NK-92 treated with Interleukin-12 subunit alpha and Interleukin-12 subunit beta, amount 100 ng/mL, for 24 hours (cell line): ENCODE results near the gene PNLIPRP1.

Experiments
- DNase-seq: peaks from one replicate; lab custom pipeline; 2025; lab: John Stamatoyannopoulos, UW

Gene PNLIPRP1

DNA sequence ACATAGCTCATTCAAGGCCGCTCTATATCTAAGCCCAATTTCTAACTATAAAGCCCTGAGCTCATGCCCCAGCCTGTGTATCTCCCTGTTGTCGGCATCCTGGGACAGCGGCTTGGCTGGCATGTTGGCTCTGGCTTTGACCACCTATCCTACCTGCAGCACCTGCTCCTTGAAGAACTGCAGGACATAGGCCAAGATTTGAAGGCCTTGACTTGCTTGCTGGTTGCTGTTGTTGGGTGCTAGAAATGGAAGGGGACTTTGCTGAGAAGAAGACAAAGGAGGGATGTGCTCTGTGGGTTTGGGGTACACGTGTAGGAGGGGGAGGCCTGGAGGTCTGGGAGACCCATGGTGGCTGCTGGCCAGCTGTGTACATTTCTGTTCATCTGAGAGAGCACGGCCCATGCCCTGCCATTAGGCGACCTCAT lies 41.1 kb downstream of the PNLIPRP1 start:
- DNase-seq, result no peak

DNA sequence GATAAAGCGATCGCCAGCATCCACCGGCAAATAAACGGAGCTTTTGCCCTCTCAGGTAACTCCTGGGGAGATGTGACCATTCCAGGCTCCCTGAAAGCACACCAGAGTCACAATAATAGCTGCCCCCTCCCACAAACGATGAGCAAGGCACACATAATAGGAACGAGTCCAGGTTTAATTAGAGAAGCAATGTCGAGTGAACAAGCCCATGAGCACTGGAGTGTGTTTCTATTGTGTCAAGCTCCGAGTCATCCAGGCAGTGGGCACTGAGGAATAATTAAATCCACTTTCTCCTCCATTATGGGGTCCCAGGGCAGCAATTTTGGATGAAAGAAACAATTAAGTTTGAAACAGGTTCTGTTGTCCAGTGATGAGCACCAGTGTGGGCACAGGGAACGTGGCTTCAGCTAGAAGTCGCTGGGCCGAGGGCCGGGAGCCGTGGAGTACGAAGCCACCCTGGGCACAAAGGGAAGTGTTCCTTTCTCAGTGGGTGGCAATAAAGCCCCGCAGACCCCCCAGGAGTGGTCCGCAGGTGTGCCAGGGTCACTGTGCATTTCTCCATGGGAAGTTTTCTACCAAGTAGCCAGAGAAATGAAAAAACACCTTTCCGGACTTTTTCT lies 41.9 kb downstream of the PNLIPRP1 start:
- DNase-seq, result no peak

DNA sequence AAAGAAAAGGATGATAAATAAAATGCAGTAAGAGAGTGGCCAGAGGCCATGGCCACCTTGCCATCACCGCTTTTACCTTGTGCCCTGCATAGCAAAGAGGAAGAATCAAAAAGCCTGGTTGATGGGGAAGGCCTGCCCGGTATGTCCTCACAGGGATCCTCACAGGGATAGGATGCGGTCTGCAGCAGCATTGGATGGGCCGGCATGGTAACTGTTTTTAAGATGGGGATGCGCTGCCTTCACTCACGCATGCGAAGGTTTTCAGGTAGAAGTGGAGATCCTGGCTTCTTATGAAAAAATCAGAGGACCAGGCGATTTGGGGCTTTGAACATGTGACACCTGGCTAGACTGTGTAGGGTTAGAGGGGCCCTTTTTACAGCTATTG lies 42.4 kb downstream of the PNLIPRP1 start:
- DNase-seq, result no peak

DNA sequence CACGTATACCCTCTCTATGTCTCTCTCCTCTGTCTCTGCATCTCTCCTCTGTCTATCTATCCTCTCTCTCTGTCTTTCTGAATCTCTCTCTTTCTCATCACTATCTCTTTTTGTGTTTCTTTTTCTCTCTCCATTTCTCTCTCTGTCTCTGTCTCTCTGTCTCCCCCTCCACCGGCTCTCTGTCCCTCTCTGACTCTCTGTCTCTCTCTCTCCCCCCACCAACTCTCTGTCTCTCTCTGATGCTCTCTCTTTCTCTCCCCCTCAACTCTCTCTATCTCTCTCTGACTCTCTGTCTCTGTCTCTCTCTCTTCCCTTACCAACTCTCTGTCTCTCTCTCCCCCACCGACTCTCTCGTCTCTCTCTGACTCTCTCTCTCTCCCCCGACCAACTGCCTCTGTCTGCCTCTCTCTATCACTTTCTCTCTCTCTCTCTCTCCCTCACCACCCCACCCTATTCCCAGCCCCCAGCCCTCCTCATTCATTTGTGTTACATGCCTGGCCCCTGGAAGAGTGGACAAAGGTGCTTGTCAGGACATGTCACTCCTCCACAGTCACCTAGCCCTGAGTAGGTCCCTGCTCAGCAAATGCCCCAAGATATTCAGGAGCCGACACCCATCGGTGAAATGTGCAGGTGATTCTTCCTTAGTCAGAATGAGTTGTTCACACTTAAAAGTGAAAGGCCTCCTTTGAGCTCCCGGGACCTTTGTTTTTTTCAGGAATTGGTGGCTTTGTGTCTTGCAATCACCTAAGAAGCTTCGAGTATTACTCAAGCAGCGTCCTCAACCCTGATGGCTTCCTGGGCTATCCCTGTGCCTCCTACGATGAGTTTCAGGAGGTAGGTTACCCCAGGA lies 43.6 kb downstream of the PNLIPRP1 start:
- DNase-seq, result no peak

DNA sequence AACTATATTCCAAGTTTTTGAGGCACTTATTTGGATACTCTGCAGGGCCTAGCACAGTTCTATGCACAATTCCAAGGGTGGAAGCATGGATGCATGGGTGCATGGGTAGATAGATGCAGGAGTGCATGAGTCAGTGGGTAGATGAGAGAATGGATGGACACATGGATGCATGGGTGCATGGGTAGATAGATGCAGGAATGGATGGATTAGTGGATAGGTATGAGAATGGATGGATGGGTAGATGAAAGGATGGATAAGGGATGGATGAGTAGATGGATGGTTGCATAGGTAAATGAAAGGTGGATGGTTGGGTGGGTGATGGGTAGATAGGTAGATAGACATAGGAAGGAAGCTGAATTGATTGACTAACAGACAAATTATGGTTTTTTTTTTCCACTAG lies 45.6 kb downstream of the PNLIPRP1 start:
- DNase-seq, result no peak

DNA sequence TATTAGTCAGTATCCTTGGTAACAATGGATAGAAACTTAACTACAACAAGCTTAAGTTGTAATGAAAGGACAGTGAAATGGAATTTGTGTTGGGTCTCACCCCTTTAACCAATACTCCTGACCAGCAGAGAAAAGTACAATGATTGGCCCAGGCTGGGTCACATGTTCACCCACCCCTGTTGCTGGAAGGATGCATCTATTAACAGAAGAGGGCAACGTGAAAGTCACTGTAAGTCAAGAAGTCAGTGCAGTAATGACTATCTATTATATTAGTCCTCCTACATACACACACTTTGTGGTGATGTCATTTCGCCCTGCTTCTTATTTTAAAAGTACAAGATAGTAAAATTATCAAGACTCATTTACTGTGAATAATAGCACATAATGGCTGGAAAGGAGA lies 46.2 kb downstream of the PNLIPRP1 start:
- no peak for DNase-seq

DNA sequence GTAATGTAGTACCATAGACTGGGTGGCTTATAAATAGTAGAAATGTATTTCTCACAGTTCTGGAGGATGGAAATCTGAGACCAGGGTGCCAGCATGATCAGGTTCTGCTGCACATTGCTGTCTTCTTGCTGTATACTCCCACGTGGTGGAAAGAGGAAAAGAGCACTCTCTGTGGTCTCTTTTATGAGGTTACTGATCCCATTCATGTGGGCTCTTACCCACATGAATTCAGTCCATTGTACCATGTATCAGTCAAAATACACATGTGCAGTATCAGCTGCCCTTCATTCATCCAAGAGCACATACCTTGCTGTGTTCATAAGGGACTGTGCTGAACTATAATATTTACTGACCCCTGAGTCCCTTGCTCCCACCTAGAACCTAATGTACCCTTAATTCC lies 47.1 kb downstream of the PNLIPRP1 start:
- no peak for DNase-seq

DNA sequence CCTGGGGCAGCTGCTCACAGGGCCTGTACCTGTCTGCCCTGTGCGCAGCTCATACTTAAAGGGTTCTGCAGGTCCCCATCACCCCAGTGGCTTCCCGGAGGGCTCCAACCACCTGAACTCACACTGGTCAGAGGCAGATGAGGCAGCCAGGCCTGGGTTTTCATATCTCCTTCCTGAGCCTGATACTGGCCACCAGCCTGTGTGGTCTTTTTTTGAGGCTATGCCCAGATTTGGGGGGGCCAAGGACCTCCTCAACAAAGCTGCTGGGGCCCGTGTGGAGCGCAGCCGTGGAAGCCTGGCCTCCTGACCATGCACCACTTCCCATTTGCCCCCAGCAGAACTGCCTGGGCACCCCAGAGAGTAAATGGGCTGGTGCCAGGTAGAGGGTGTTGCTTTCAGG lies 55.7 kb downstream of the PNLIPRP1 start:
- no peak for DNase-seq

DNA sequence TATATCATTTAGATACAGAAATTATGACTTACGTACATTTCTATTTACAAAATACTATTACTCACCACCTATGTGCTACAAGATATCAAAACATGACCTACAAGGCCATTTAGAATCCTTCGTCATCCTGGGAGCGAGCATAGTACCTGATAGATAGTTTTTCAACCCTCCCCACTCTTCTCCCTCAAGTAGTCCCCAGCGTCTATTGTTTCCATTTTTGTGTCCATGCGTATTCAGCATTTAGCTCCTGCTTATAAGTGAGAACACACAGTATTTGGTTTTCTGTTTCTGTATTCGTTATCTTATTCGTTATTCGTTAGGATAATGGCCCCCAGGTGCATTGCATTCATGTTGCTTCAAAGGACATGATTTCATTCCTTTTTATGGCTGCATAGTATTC lies 58.1 kb downstream of the PNLIPRP1 start:
- no peak for DNase-seq

DNA sequence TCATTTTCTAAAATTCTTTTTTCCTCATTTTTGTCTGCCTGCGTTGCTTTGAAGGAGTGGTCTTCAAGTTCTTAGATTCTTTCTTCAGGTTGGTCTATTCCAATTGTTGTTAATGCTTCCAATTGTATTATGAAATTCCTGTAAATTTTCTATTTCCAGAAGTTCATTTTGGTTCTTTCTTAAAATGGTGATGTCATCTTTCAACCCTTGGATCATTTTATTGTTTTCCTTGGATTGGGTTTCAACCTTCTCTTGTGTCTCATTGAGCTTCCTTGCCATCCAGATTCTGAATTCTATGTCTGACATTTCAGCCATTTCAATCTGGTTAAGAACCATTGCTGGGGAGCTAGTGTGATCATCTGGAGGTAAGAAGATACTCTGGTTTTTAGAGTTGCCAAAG lies 63.1 kb downstream of the PNLIPRP1 start:
- DNase-seq, result no peak

DNA sequence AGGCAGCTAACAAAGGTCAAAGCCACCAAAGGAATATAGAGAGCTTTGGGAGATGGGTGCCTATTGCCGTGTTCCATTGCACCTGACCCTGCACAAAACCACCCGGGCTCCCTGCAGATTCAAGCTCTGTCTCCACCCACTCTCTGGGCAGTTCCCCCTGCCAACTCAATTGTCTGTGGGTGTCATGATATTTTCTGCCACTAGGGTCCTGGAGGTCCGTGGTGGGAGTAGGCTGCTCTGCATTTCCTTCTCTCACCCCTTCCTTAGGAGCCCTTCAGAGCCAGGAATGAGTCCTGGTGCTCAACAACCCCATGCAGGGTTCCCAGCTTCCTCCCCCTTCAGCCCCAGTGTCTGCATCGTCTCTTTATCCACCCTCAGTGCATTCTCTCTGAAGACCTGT lies 64.1 kb downstream of the PNLIPRP1 start:
- no peak for DNase-seq

DNA sequence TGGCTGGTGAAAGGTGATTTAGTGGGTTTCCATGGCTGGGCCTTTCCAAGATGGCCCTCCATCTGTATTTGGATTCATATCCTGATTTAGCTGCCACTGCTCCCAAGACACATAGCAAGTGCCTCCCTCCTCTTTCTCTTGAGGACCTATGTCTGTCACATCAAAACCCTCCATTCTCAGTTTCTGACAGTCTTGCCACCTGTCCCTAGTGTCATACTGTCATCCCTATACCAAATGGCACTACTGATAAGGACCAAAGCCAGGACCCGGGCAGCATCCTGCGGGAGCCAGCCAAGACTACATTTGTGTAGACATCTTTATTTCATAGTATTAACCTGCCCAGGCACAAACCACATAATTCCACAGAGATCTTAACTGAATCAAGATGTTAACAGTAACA lies 64.8 kb downstream of the PNLIPRP1 start:
- no peak for DNase-seq

DNA sequence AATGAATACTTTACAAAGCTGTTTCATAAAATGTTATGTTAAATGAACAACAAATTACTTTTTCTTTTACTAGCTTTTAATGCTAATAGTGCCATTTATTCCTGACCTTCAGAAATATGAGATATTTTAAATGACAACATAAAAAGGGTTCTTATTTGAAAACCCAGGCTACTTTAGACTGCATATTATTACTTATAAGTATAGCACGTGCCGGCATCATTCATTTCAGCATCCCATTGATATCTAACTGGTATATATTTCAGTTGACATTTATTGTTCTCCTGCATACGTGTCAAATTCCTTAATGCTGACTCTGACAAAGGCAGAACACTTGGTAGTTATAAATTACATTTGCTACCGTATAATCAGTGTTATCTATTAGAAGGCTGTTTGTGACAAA lies 65.3 kb downstream of the PNLIPRP1 start:
- no peak for DNase-seq

DNA sequence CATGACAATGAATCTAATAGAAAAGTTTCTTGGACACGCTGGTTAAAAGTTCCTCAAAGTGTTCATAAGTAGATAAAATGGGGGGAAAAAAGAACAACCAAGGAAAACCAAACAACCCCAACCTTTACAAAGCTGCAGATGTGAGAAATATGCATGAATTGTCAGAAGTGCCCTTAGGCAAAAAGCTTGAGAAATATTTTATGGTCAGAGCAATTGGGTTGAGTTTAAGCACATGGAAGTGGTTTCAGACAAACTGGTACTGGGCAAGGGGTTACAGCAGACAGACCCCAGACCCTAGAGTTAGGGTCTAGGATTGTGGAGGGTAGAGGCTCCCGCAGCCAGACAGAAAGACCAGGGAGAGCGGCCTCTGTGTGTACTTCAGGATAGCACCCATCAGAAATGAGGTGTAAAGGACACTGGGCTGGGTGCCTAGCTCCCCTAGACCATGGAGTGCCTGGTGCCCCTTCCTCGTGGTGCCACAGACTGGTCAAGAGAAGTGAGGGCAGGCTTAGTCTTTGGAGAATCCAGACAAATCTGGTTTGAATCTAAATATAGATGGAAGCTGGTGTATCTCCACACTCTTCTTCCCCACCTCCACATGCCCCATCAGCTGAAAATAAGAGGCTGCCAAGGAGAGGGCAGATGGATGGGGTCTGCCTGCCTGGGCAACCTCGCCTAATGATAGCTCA lies 67.2 kb downstream of the PNLIPRP1 start:
- no peak for DNase-seq
